Neural cell (in vitro differentiated cells): ENCODE results near the gene COPZ2.

Experiments used
- EZH2 ChIP-seq: fragments of 200-600, 300-800 bp; shearing (Covaris generic), sonication (generic); IDR thresholded peaks from 2 replicates; pipeline ENCODE4 v1.6.1; 2014; ENCODE audit warnings: antibody characterized with exemption, low read length, borderline replicate concordance, mild to moderate bottlenecking; ENCODE audit not compliant: insufficient read depth, poor library complexity, severe bottlenecking
- SMC3 ChIP-seq: fragments of 450-650 bp; conservative IDR thresholded peaks from 2 replicates; pipeline ENCODE4 v1.6.1; 2014; ENCODE audit warnings: antibody characterized with exemption, mild to moderate bottlenecking, moderate library complexity; ENCODE audit not compliant: poor library complexity
- TAF1 ChIP-seq: IDR thresholded peaks from 2 replicates; pipeline ENCODE4 v1.6.1; 2012; ENCODE audit warnings: low read depth
- TF ChIP-seq, protein P1 (sequence below): fragments of 450-650 bp; IDR thresholded peaks from 2 replicates; pipeline ENCODE4 v1.5.1; 2014; ENCODE audit warnings: antibody characterized with exemption, mild to moderate bottlenecking, moderate library complexity; ENCODE audit not compliant: poor library complexity, severe bottlenecking

DNA sequence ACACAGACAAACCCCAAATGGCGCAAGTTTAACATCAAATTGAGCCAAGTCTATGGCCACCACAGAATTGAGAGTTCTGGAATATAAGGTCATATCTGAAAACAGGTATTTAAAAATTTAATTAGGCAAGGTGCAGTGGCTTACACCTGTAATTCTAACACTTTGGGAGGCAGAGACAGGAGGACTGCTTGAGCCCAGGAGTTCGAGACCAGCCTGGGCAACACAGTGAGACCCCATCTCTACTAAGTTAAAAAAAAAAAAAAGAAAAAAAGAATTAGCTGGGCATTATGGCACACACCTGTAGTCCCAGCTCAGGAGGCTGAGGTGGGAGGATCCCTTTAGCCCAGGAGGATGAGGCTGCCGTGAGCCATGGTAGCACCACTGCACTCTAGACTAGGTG lies 29.6 kb upstream of the COPZ2 start:
- TF ChIP-seq, protein P1, sequence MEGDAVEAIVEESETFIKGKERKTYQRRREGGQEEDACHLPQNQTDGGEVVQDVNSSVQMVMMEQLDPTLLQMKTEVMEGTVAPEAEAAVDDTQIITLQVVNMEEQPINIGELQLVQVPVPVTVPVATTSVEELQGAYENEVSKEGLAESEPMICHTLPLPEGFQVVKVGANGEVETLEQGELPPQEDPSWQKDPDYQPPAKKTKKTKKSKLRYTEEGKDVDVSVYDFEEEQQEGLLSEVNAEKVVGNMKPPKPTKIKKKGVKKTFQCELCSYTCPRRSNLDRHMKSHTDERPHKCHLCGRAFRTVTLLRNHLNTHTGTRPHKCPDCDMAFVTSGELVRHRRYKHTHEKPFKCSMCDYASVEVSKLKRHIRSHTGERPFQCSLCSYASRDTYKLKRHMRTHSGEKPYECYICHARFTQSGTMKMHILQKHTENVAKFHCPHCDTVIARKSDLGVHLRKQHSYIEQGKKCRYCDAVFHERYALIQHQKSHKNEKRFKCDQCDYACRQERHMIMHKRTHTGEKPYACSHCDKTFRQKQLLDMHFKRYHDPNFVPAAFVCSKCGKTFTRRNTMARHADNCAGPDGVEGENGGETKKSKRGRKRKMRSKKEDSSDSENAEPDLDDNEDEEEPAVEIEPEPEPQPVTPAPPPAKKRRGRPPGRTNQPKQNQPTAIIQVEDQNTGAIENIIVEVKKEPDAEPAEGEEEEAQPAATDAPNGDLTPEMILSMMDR, result no peak
- TF ChIP-seq EZH2 (no peak), TAF1 (no peak), SMC3 (no peak)
